NB4 (cell line): ENCODE measurements around the gene CYLC2.

ENCODE experiments used
- CTCF ChIP-seq: IDR thresholded peaks from one replicate; pipeline ENCODE4 v1.5.1; 2012; ENCODE audit warnings: low read depth, low read length
- POLR2A ChIP-seq: IDR thresholded peaks from 2 replicates; pipeline ENCODE4 v1.6.1; 2011; ENCODE audit warnings: mild to moderate bottlenecking; ENCODE audit not compliant: insufficient read length; ENCODE audit errors: extremely low read depth

- TF ChIP-seq POLR2A (no peak), CTCF (no peak)
These were observed 22.4 kb upstream of the CYLC2 start for GRCh38 chr9:102972780-102973179.
